Cardiac muscle cell (in vitro differentiated cells and primary cell): ENCODE results near the gene MMP24. TPM values are rescaled to one million over a fixed set of nuclear protein-coding genes. Genes with fewer than 3 reads are reported as not detected.
A peak's percentile ranks its signal among the peaks of the same experiment; 100 is the strongest.

Source experiments
- DNase-seq, 2 donors: peaks; one replicate each; pipeline versions ENCODE4 v3.0.0 to v3.0.0-alpha.2; 2010 to 2017; ENCODE audit warnings: low read depth in 1 of 2, low spot score in 1 of 2
- H3K27ac ChIP-seq: fragments of 200-600 bp; sonication (generic); 2 replicates; pipeline ENCODE4 v1.5.1; 2016
- H3K27me3 ChIP-seq: fragments of 200-600 bp; sonication (generic); 2 replicates; pipeline ENCODE4 v1.6.0; 2016; ENCODE audit warnings: control low read depth
- H3K36me3 ChIP-seq: fragments of 200-600 bp; sonication (generic); 2 replicates; pipeline ENCODE4 v1.5.1; 2016; ENCODE audit warnings: control low read depth
- H3K4me1 ChIP-seq: fragments of 200-600 bp; sonication (generic); 2 replicates; pipeline ENCODE4 v1.8.1; 2017; ENCODE audit warnings: low read depth, mild to moderate bottlenecking, mixed run types
- H3K4me3 ChIP-seq: fragments of 200-600 bp; sonication (generic); 2 replicates; pipeline ENCODE4 v1.5.1; 2016; ENCODE audit warnings: mild to moderate bottlenecking
- H3K9me3 ChIP-seq: fragments of 200-600 bp; sonication (generic); 2 replicates; pipeline ENCODE4 v1.5.1; 2017; ENCODE audit warnings: low read depth, mild to moderate bottlenecking, control low read depth
- polyA plus RNA-seq: library from polyadenylated mRNA; unstranded; fragments of >200 nt; fragmentation: Nextera tagmentation; extraction: Ambion mirVana; gene quantifications from 2 replicates; pipeline ENCODE4 v1.2.1, GENCODE V29; 2016
- total RNA-seq: library from RNA; depleted of rRNA; stranded (reverse); fragments of >200 nt; gene quantifications from 2 replicates; pipeline ENCODE4 v1.2.3, GENCODE V29; 2016
- TF ChIP-seq, protein P1 (sequence below): IDR thresholded peaks from 2 replicates; pipeline ENCODE4 v1.5.1; 2012; ENCODE audit warnings: low read depth, mild to moderate bottlenecking, low read length

Gene MMP24
- total and polyA plus RNA-seq, 2 experiments from 2014 or later: 5.9 to 8.9 TPM

DNA sequence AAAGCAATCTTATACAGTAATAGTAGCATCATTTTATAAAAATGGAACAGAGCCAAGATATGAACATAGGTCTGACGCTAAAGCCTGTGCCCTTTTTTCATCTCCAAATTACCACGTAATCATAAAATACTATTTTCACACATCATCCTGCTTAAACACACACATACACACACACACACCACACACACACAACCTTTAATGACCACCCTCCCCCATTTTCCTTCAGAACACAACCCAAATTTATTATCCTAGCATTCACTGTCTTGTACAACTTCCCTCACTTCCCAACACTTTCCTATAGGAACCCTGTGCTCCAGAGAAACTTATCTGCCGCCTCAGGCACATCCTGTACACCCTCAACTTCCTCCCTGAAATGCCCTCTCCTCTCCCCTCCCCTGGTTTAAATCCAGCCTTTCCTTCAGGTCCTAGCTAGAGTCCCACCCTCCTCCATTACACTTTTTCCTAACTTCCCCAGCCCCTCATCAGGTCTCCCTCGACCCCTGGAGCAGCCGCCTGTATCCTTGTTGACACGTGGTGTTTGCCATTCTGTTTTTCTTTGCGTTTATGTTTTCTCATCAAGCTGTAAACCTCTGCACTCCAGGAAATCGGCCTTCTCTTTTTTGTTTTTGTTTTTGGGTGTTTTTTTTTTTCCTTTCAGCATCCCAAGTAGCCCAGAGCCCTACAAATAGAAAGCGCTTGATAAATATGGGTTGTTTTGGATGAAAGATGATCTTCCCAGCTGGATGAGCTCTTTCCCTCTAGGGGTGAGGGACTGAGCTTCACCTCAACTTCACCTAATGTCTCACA lies 968 bp upstream of the MMP24 start:
- DNase-seq: peak in 1 of 2 donors; percentile 16
- Histone ChIP-seq H3K4me1 (no peaks in the 10 kb centered on the region), H3K9me3 (no peaks in the 10 kb centered on the region), H3K4me3 (no peak overlapping the region), H3K27ac (no peak overlapping the region), H3K36me3 (no peaks in the 10 kb centered on the region), H3K27me3 (peaks cover 36% of the 10 kb centered on the region)
- TF ChIP-seq, protein P1, sequence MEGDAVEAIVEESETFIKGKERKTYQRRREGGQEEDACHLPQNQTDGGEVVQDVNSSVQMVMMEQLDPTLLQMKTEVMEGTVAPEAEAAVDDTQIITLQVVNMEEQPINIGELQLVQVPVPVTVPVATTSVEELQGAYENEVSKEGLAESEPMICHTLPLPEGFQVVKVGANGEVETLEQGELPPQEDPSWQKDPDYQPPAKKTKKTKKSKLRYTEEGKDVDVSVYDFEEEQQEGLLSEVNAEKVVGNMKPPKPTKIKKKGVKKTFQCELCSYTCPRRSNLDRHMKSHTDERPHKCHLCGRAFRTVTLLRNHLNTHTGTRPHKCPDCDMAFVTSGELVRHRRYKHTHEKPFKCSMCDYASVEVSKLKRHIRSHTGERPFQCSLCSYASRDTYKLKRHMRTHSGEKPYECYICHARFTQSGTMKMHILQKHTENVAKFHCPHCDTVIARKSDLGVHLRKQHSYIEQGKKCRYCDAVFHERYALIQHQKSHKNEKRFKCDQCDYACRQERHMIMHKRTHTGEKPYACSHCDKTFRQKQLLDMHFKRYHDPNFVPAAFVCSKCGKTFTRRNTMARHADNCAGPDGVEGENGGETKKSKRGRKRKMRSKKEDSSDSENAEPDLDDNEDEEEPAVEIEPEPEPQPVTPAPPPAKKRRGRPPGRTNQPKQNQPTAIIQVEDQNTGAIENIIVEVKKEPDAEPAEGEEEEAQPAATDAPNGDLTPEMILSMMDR: no peak

DNA sequence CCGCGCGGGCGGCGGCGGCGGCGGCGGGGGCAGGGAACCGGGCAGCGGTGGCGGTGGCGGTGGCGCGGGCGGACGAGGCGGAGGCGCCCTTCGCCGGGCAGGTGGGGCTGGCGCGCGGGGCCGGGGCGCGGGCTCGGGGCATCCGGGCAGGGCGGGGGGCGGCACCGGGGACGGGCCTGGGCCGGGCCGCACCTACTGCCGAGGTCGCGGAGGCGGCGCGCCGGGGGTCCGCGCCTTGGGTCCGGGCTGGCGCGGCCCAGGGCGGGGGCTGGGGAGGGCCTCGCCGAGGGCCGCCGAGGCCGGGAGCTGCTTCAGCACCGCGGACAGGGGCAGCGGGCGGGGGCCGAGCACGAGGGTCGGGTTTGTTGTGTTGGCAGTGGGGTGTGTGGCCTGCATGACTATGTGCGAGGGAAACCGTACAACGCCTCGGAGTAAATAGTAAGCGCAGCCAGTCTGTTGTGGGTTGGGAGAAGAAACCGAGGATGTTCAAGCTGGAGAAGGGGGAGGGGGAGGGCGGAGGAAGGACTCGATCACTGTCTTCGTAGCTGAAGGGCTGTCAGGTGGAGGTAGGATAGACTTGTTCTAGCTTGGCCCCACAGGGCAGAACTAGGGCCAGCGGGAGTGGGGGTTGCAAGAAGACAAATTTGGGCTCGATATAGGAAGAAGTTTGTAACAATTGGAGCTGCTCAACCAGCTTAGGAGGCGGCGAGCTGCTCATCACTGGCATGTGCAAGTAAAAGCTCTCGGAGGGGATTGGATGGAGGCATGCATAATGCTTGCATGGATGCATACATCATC lies 593 bp downstream of the MMP24 start:
- TF ChIP-seq, protein P1: no peak
- DNase-seq: peak; percentile 62 to 89
- Histone ChIP-seq H3K36me3 (no peaks in the 10 kb centered on the region), H3K9me3 (no peaks in the 10 kb centered on the region), H3K4me3 (no peak overlapping the region), H3K4me1 (no peaks in the 10 kb centered on the region), H3K27ac (no peak overlapping the region), H3K27me3 (peaks cover 36% of the 10 kb centered on the region)

DNA sequence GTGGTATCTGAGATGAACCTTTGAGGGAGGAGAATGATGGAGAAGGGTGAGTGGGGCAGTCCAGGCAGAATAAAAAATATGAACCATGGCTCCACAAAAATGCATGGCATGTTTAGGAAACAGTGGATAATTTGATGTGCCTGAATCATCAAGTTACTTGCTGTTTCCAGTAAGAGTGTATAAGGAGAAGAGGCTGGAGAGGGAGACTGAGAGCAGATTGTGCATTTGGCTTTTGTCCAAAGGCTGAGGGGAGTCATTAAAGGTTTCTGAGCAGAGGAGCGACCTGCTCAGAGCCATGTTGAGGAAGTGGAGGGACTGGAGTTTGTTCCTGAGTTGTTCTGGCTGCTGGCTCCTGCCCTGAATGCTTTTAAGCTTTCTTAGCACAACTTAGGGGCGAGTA lies 6.1 kb downstream of the MMP24 start:
- peak; percentile 23 to 51 for DNase-seq

DNA sequence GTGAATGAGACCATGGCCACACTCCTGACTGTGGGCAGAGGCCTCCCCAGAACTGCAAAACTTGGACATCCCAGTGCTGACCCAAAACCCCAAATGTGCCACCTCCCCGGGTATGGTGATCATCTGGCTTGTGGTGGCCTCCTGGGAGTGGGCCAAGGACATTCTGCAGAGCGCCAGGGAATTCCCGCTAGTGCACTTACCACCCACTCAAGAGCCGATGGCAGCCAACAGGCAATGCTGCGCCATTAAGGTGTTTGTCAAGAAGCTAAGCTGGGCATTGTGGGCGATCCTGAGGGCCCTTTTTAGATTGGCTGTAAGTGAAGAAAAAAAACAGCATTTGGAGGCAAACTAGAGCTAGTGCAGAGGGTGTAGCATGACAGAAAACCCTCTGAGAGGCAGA lies 9.4 kb downstream of the MMP24 start:
- H3K27me3 ChIP-seq: no peaks in the 10 kb centered on the region
- no peak overlapping the region for H3K4me3 ChIP-seq
- no peaks in the 10 kb centered on the region for H3K36me3 ChIP-seq
- H3K4me1 ChIP-seq: peaks cover 30% of the 10 kb centered on the region
- TF ChIP-seq, protein P1: no peak
- no peak for DNase-seq
- H3K9me3 ChIP-seq: no peaks in the 10 kb centered on the region
- H3K27ac ChIP-seq: no peak overlapping the region

More for the DNA sequence above, 6.1 kb downstream of the MMP24 start:
- no peak overlapping the region for H3K4me3 ChIP-seq
- no peaks in the 10 kb centered on the region for H3K4me1 ChIP-seq
- no peaks in the 10 kb centered on the region for H3K36me3 ChIP-seq
- H3K27ac ChIP-seq: no peak overlapping the region
- TF ChIP-seq, protein P1: no peak
- H3K27me3 ChIP-seq: peaks cover 7% of the 10 kb centered on the region
- no peaks in the 10 kb centered on the region for H3K9me3 ChIP-seq

DNA sequence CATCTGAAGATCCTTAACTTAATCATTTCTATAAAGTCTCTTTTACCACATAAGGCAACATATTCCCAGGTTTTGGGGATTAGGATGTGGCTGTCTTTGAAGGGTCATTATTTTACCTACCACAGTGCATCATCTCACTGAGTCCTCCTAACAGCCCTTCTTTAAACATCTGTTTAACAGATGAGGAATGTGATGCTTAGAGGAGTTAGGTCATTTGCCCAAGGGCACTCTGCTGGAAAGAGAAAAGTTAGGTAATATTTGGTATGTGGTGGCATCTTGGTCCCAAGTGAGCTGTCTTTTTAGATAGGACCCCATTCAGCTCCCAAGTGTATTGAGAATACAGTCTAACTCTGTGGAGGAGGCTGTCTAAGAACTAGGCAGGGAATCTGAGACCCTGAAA lies 11.0 kb downstream of the MMP24 start:
- Histone ChIP-seq H3K4me3 (no peak overlapping the region), H3K4me1 (peaks cover 31% of the 10 kb centered on the region), H3K36me3 (no peaks in the 10 kb centered on the region), H3K27ac (no peak overlapping the region), H3K27me3 (no peaks in the 10 kb centered on the region), H3K9me3 (no peaks in the 10 kb centered on the region)
- no peak for DNase-seq
- TF ChIP-seq, protein P1: no peak
